Measurements from ENCODE around the gene RNPEP.
"Not testable (repeated sequence)": the region's sequence is repeated elsewhere in the genome, so short reads cannot be mapped to it uniquely, and the experiment has no call there.

The RNPEP gene

DNA sequence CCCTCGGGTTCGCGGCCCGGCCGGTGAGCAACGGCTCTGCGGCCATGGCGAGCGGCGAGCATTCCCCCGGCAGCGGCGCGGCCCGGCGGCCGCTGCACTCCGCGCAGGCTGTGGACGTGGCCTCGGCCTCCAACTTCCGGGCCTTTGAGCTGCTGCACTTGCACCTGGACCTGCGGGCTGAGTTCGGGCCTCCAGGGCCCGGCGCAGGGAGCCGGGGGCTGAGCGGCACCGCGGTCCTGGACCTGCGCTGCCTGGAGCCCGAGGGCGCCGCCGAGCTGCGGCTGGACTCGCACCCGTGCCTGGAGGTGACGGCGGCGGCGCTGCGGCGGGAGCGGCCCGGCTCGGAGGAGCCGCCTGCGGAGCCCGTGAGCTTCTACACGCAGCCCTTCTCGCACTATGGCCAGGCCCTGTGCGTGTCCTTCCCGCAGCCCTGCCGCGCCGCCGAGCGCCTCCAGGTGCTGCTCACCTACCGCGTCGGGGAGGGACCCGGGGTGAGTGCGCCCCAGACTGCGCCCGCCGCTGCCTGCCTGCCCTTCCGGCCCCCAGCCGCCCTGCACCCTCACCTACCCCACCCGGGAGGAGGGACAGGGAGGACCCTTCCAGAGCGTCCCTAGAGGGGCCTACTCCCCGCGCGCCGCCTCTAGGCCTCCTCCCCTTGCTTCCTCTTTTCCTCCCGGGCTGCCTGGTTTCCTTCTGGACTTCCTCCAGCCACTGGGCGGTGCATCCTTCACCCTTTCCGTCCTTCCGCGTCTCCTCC is at the start of gene RNPEP:
RNPEP (plus strand) TSS at position 26 of the 757 bp plus-strand sequence; CDS start at position 45, 19 bp downstream.
- TF ChIP-seq, protein P1, sequence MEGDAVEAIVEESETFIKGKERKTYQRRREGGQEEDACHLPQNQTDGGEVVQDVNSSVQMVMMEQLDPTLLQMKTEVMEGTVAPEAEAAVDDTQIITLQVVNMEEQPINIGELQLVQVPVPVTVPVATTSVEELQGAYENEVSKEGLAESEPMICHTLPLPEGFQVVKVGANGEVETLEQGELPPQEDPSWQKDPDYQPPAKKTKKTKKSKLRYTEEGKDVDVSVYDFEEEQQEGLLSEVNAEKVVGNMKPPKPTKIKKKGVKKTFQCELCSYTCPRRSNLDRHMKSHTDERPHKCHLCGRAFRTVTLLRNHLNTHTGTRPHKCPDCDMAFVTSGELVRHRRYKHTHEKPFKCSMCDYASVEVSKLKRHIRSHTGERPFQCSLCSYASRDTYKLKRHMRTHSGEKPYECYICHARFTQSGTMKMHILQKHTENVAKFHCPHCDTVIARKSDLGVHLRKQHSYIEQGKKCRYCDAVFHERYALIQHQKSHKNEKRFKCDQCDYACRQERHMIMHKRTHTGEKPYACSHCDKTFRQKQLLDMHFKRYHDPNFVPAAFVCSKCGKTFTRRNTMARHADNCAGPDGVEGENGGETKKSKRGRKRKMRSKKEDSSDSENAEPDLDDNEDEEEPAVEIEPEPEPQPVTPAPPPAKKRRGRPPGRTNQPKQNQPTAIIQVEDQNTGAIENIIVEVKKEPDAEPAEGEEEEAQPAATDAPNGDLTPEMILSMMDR (conservative IDR thresholded peaks at IDR 0.05; ENCODE audit: control insufficient read depth, insufficient read depth, low read depth, low read length) = no peak
- DNase-seq (ENCODE audit: low read depth) = peak; percentile 79
- H3K4me3 ChIP-seq (ENCODE audit: control insufficient read depth, low read depth, low read length) = peak within 1 kb of the TSS; percentile 84

DNA sequence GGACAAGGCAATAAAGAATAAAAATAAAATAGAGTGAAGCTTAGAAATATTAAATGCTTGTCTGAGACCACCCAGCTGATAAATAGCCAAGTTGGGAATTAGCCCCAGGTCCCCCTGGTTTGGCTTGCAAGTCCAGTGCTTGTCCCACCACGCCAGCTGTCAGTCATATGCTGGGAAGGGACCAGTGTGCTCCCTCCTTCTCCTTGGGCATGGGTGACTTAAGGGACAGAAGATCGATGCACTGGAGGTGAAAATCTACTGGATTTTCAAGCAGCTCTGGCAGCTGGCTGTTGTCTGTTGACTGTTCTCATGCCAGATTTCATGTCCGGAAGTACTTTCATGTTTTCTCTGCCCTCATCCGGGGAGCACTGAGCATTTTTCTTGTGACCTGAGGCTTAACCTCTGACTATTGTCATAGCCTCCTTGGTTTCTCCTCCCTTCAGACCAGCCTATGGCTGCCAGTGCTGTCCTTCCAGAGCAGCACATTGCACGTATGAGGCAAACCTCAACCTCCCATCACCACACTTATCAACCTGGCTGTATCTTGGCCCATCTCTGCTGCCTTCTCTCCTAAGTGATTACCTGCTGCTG is 48.5 kb upstream of the RNPEP start:
- TF ChIP-seq, protein P1 (conservative IDR thresholded peaks at IDR 0.05; ENCODE audit: control insufficient read depth, insufficient read depth, low read depth, low read length) = no peak
- H3K4me3 ChIP-seq (ENCODE audit: control insufficient read depth, low read depth, low read length) = no peak overlapping the region
- DNase-seq (ENCODE audit: low read depth) = no peak

DNA sequence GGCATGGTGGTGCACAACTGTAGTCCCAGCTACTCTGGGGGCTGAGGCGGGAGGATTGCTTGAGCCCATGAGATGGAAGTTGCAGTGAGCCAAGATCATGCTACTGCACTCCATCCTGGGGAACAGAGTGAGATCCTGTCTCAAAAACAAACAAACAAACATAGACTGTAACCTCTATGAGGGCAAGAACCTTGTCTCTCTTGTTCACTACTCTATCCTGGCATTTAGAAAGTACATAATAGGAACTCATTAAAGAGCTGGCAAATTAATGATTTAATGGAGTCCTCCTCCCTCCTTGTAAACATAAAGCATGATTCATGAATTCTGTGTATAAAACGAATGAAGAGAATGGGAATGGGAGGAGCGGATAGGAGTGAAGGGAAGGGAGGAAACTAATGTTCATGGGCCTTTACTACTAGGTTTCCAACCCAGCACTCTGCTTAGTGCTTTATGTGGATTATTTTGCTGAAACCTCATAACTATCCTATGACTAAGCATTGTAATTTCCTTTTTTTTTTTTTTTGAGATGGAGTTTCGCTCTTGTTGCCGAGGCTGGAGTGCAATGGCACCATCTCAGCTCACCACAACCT is 44.7 kb upstream of the RNPEP start:
- no peak overlapping the region for H3K4me3 ChIP-seq (ENCODE audit: control insufficient read depth, low read depth, low read length)
- DNase-seq (ENCODE audit: low read depth) = peak; percentile 78
- TF ChIP-seq, protein P1 (conservative IDR thresholded peaks at IDR 0.05; ENCODE audit: control insufficient read depth, insufficient read depth, low read depth, low read length) = no peak

DNA sequence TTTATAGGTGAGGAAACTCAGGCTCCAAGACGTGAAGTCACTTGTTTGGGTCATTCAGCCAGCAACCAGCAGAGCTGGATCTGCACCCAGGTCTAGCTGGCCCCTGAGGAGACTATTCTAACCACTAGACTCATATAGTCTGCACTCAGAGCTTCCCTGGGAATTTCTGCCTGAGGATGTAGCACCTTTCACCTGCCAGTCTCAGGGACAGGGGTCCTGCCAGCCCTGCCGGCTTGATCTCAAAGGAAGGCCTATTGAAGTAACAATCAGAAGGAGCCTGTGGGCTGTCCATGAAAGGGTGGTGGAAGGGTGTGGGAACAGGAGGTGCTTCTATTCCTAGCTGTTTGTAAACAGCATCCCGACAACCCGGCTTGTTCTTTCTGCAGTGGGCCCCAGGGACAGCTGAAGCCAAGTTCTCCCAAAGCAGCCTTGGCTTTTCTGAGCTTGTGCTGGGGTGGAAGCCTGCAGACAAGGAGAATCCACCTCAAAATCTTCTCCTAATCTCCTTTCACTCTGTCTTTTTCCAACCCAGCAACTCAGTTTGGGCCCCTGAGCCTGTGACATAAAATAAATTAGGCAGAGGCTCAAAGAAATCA is 43.9 kb upstream of the RNPEP start:
- TF ChIP-seq, protein P1 (conservative IDR thresholded peaks at IDR 0.05; ENCODE audit: control insufficient read depth, insufficient read depth, low read depth, low read length) = no peak
- no peak overlapping the region for H3K4me3 ChIP-seq (ENCODE audit: control insufficient read depth, low read depth, low read length)
- no peak for DNase-seq (ENCODE audit: low read depth)

- DNase-seq (ENCODE audit: low read depth) = no peak
- TF ChIP-seq, protein P1 (conservative IDR thresholded peaks at IDR 0.05; ENCODE audit: control insufficient read depth, insufficient read depth, low read depth, low read length) = no peak
- H3K4me3 ChIP-seq (ENCODE audit: control insufficient read depth, low read depth, low read length) = no peak overlapping the region
These were observed 43.3 kb upstream of the RNPEP start for GRCh38 chr1:201939148-201939547.

DNA sequence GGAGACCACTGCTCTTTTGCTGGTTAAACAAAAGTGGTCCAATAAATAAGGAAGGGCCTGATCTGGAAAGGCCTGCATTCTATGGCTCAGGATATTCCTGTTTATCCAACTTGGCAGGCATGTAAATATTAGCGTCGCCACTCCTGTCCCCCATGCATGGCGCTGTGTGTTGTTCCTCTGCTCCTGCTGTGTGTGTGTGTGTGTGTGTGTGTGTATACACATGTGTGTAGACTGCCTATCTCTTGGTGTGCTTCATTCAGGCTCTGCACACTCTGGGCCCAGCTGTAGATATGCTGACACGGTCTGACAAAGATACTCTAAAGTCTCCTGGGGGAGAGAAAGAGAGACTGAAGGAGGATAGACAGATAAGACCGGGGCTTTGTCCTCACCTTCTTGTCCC is 42.9 kb upstream of the RNPEP start:
- DNase-seq (ENCODE audit: low read depth) = no peak
- no peak overlapping the region for H3K4me3 ChIP-seq (ENCODE audit: control insufficient read depth, low read depth, low read length)
- TF ChIP-seq, protein P1 (conservative IDR thresholded peaks at IDR 0.05; ENCODE audit: control insufficient read depth, insufficient read depth, low read depth, low read length) = no peak

DNA sequence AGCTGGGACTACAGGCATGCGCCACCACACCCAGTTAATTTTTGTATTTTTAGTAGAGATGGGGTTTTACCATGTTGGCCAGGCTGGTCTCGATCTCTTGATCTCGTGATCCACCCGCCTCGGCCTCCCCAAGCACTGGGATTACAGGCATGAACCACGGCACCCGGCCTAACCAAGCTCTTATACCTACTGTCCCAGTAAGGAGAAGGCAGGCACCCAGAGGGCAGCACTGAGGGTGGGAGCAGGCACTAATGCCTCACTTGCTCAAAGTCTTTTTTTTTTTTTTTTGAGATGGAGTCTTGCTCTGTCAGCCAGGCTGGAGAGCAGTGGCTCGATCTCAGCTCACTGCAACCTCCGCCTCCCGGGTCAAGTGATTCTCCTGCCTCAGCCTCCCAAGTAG is 42.1 kb upstream of the RNPEP start:
- H3K4me3 ChIP-seq (ENCODE audit: control insufficient read depth, low read depth, low read length); DNase-seq (ENCODE audit: low read depth): not testable (repeated sequence)
